Heart left ventricle (tissue), 13 donors: ENCODE data around the gene ABHD10.

Source experiments
- CTCF ChIP-seq, 12 donors: fragments of 200-600 bp; sonication (generic) in 4 of 12; IDR thresholded peaks; one replicate each; pipeline versions ENCODE4 v1.5.0 to v1.8.0; 2018 to 2022; ENCODE audit warnings: antibody characterized with exemption in 12 of 12, mild to moderate bottlenecking in 5 of 12
- POLR2A ChIP-seq, 2 donors: fragments of 450-650 bp; IDR thresholded peaks; one replicate each; pipeline ENCODE4 v1.6.1; 2017; ENCODE audit warnings: antibody characterized with exemption in 2 of 2, mild to moderate bottlenecking in 2 of 2, moderate library complexity in 2 of 2
- donor health status: ischemic (EF 13 %, LVEDD 7.1; RV severe dilation, severe dysfunction).
- donor health status: DM: no; HTN: yes; CAD: no.
- donor health status: DM: no; HTN: no; CAD: no.
- donor health status: ischemic (EF 25% LVEDD 6.9; RV normal size, moderate dysfunction).
- donor health status: ischemic (EF 25% LVEDD 5.7; RV mildly dilated, moderate dysfunction).
- donor health status: ischemic (EF 35%, LVEDD 5.7; RV mildly dilated, moderate dysfunction).
- donor health status: nonischemic (EF 11% LVEDD 7.7; RV severe dilation, severe dysfunction).
- donor health status: DM: yes; HTN: yes; CAD: no.
- donor health status: PGD.
- donor health status: ischemic (EF 29% LVEDD 5.4; RV normal size, mild dysfunction).
- donor health status: nonischemic (EF 23%, LVEDD 6.1; RV moderate dilation, normal function).

- no peak for TF ChIP-seq CTCF (IDR thresholded peaks at IDR 0.05)
- TF ChIP-seq POLR2A (IDR thresholded peaks at IDR 0.05), result no peak
Measured at GRCh38 chr3:111971533-111972130, 7.2 kb upstream of the ABHD10 start.
